ENCODE measurements around the gene DDR1.

DNA sequence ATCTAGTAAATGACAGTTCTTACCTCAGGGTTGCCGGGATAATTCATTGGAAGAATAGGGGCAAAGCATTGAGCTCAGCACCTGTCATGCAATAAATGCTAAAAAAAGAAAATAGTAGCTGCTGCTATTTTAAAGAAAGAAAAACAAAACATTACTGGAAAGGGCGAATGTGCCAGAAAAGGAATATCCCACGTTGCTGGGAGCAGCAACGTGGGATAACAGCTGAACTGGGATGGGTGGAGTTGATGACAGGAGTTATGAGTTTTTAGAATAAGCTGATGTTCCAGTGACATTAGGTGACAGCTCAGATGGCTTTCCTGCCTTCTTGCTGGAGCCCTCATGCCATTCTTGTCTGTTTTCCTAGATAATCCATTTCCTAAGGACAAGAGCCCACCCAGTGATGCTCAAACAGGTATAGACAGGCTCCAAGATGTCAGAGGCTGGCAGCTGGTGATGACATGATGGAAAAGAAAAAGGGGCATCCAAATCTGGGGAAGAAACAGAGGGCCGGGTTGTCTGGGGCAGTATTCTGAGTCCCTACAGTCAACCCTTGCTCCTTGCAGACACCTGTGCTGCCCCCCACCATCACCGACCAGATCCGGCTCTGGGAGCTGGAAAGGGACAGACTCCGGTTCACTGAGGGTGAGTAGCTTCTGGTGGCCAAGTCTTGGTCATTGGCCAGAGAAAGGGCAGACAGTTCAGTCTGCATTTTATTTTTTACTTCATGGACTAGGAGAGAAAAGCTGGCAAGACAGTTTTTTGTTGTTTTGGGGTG is 28.6 kb downstream of the DDR1 start:
- TF ChIP-seq, protein P1, sequence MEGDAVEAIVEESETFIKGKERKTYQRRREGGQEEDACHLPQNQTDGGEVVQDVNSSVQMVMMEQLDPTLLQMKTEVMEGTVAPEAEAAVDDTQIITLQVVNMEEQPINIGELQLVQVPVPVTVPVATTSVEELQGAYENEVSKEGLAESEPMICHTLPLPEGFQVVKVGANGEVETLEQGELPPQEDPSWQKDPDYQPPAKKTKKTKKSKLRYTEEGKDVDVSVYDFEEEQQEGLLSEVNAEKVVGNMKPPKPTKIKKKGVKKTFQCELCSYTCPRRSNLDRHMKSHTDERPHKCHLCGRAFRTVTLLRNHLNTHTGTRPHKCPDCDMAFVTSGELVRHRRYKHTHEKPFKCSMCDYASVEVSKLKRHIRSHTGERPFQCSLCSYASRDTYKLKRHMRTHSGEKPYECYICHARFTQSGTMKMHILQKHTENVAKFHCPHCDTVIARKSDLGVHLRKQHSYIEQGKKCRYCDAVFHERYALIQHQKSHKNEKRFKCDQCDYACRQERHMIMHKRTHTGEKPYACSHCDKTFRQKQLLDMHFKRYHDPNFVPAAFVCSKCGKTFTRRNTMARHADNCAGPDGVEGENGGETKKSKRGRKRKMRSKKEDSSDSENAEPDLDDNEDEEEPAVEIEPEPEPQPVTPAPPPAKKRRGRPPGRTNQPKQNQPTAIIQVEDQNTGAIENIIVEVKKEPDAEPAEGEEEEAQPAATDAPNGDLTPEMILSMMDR (IDR thresholded peaks at IDR 0.05; ENCODE audit: low read depth, low read length), result no peak
- TF ChIP-seq EZH2phosphoT487 (IDR thresholded peaks at IDR 0.05; ENCODE audit: low read depth), result no peak

Data from OCI-LY3 (cell line).